Effector CD4-positive, alpha-beta T cell (primary cell): ENCODE data around the gene CHEK1.
"Not testable (repeated sequence)": the region's sequence is repeated elsewhere in the genome, so short reads cannot be mapped to it uniquely, and the experiment has no call there.

Source experiments
- DNase-seq: peaks from one replicate; pipeline ENCODE4 v3.0.0-alpha.2; 2020
- total RNA-seq: gene quantifications from one replicate; lab custom pipeline; 2026; lab: John Stamatoyannopoulos, UW

CHEK1 gene
- total RNA-seq, result 13.9 reads per million, percentile 39 among the genes with 10 or more reads in this experiment

- no peak for DNase-seq
Observed at GRCh38 chr11:125624756-125625213, at the start of gene CHEK1. CHEK1 (plus strand) TSS chr11:125625163; CDS start chr11:125626769, 1,606 bp downstream.

GRCh38 chr11:125577181-125577580 is 47.8 kb upstream of the CHEK1 start:
- not testable (repeated sequence) for DNase-seq

DNA sequence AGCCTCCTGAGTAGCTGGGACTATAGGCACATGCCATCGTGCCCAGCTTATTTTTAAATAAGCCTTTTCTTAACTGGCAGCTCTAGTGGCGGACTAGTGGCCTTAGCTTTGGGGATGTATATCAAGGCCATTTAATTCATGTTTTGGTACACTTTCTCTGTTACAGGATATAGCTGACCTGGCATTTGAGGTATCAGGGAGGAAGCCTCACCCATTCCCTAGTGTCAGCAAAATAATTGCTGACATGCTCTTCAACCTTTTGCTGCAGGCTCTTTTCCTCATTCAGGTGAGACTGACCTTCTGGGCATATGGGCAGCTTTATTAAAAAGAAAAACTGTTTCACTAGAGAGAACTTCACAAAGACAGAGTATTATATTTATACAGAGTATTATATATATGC is 46.2 kb upstream of the CHEK1 start:
- DNase-seq, result no peak

DNA sequence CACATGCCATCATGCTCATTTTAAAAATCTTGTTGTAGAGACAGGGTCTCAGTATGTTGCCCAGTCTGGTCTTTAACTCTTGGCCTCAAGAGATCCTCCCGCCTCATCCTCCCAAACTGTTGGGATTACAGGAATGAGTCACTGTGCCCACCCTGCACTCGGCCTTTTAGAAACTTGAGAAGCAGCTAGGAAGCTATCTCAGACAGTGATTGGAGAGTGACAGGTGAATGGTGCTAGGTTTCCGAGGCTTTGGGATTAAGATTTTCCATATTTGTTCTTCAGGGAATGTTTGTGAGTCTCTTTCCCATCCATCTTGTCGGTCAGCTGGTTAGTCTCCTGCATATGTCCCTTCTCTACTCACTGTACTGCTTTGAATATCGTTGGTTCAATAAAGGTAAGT is 45.2 kb upstream of the CHEK1 start:
- no peak for DNase-seq

GRCh38 chr11:125583496-125583895 is 41.5 kb upstream of the CHEK1 start:
- DNase-seq, result no peak

GRCh38 chr11:125585487-125585886 is 39.5 kb upstream of the CHEK1 start:
- DNase-seq, result no peak

GRCh38 chr11:125586623-125587022 is 38.3 kb upstream of the CHEK1 start:
- DNase-seq, result no peak

GRCh38 chr11:125587480-125587879 is 37.5 kb upstream of the CHEK1 start:
- DNase-seq, result no peak

GRCh38 chr11:125588505-125588904 is 36.5 kb upstream of the CHEK1 start:
- DNase-seq, result no peak

- DNase-seq, result peak; percentile 27
Observed at GRCh38 chr11:125591649-125592304, 33.2 kb upstream of the CHEK1 start.

DNA sequence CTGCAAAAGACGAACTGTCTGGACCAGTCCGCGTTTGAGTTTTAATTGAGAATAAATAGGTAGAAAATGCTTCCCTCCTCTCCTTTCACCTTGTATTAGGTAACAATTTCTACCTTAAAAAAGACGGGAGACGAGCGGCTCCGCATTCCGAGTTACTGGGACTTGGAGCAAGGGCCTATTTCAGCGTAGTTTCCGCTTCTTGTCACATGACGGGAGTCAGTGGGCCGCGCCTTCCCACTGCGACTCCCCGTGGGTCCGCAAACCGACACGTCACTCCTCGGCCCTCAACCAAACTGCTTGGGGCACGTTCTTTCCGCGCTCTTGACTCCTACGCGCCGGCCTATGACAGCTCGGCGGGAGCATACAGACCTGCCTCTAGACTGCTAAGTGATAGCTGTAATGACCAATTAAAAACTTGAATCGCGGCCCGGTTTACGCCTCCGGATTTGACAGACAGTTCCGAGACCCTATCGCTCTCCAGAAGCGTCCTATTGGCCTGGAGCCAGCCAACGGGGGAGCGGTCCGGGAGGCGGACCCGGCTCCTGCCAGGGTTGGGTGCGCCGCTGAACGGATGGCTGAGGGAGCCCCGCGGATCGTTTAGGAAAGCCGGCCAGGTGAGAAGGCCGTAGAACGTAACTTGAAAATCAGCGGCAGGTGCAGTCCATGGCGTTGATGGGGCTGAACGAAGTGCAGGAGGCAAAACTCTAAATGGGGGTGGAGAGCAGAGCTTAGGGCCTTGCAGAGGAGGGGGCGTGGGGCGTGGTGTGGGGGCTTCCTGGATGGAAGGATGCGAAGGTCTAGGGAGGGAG is 32.5 kb upstream of the CHEK1 start, which contains the start of gene STT3A:
TSS of gene STT3A (plus strand) at position 548 of the 809 bp plus-strand sequence. CDS start 3,064 bp downstream, outside the sequence.
- DNase-seq, result peak; percentile 98

GRCh38 chr11:125593114-125593820 is 31.7 kb upstream of the CHEK1 start:
- no peak for DNase-seq

GRCh38 chr11:125594958-125595357 is 30.0 kb upstream of the CHEK1 start:
- no peak for DNase-seq

- DNase-seq, result no peak
Observed at GRCh38 chr11:125600663-125601062, 24.3 kb upstream of the CHEK1 start.

GRCh38 chr11:125603207-125603606 is 21.8 kb upstream of the CHEK1 start:
- DNase-seq, result no peak

DNA sequence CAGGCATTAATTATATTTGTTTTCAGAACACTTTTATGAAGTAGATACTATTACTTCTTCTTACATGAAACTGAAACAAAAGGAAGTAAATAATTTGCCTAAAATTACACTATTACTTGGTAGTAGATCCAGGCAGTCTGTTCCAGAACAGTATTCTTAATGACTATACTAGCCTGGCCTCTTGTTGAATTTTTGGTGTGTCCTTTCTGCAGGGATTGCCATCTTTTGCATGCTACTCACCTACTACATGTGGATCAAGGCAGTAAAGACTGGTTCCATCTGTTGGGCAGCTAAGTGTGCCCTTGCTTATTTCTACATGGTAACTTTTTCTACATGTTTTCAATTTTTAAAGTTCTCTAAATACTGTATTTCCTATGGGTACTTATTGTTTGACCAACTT is 19.5 kb upstream of the CHEK1 start:
- no peak for DNase-seq

DNA sequence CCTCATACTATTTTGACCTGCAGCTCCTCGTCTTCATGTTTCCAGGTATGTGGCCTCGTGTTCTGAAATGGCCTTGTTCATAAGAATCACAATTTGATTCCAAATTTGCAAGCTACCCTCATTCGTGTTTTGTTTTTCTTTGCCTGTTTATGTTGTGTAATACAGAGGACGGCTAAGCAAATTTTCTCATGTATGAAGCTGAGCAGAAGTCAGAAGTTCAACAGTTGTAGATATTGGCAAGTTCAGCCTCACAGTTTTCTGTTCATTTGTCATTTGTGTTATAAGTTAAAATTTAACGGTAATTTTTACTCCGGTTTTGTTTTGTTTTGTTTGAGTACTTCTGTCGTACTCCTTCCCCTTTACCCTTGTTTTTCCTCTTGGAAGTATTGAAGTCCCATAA is 15.4 kb upstream of the CHEK1 start:
- no peak for DNase-seq

GRCh38 chr11:125618383-125618782 is 6.6 kb upstream of the CHEK1 start:
- DNase-seq, result no peak

DNA sequence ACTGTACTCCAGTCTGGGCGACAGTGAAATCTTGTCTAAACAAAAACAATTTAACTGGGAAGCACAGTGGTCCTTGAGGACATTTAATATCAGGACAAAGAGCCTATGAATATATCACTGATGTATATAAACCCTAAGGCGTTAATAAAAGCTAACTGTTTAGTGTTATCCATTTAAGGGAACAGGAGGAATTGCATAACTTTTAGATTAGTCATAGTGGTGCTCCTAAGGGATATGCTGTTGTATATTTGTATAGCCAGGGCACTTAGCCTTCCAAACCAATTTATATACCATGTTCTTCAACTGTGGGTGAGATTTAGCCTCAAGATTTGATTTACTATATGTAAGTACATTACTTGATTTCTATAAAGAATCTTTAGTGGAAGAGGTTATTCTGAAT is 3.0 kb upstream of the CHEK1 start:
- DNase-seq, result no peak

GRCh38 chr11:125623064-125623463 is 1.9 kb upstream of the CHEK1 start:
- DNase-seq, result no peak

- DNase-seq, result no peak
Observed at GRCh38 chr11:125625225-125625629, 264 bp downstream of the CHEK1 start.

GRCh38 chr11:125625630-125626287 is 796 bp downstream of the CHEK1 start:
- DNase-seq, result peak; percentile 78
